ENCODE measurements around the gene BEST1.

BEST1 gene

DNA sequence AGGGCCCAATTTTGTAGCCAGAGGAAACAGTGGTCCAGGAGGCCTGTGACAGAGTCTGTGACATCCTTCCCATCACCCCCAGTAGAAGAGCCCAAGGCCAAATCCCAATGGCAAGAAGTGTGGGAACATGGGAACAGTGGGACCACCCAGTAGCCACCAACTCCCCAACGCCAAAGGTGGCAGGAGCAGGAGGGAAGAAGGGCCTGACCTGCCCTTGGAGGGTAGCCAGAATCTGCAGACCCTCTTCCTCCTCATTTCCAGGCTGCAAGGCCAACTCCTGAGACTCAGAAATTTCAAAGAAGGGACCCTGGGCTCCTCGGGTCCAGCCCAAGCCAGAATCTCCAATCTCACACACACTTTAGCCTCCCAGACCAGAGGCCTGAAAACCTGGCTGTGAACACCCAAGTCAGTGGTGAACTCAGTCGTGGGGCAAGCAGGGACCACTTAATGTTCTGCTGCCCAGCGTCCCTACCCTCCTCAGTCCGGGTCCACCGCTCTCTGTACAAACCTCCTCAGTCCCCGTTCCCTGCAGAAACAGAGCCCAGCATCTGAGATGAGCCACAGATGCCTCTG is 38.9 kb upstream of the BEST1 start:
- no peak overlapping the region for H3K4me3 ChIP-seq (ENCODE audit: low read length)
- TF ChIP-seq, protein P1, sequence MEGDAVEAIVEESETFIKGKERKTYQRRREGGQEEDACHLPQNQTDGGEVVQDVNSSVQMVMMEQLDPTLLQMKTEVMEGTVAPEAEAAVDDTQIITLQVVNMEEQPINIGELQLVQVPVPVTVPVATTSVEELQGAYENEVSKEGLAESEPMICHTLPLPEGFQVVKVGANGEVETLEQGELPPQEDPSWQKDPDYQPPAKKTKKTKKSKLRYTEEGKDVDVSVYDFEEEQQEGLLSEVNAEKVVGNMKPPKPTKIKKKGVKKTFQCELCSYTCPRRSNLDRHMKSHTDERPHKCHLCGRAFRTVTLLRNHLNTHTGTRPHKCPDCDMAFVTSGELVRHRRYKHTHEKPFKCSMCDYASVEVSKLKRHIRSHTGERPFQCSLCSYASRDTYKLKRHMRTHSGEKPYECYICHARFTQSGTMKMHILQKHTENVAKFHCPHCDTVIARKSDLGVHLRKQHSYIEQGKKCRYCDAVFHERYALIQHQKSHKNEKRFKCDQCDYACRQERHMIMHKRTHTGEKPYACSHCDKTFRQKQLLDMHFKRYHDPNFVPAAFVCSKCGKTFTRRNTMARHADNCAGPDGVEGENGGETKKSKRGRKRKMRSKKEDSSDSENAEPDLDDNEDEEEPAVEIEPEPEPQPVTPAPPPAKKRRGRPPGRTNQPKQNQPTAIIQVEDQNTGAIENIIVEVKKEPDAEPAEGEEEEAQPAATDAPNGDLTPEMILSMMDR (IDR thresholded peaks at IDR 0.05; ENCODE audit: insufficient read depth, low read depth, low read length, missing control alignments): no peak
- DNase-seq (ENCODE audit: low read depth): no peak

DNA sequence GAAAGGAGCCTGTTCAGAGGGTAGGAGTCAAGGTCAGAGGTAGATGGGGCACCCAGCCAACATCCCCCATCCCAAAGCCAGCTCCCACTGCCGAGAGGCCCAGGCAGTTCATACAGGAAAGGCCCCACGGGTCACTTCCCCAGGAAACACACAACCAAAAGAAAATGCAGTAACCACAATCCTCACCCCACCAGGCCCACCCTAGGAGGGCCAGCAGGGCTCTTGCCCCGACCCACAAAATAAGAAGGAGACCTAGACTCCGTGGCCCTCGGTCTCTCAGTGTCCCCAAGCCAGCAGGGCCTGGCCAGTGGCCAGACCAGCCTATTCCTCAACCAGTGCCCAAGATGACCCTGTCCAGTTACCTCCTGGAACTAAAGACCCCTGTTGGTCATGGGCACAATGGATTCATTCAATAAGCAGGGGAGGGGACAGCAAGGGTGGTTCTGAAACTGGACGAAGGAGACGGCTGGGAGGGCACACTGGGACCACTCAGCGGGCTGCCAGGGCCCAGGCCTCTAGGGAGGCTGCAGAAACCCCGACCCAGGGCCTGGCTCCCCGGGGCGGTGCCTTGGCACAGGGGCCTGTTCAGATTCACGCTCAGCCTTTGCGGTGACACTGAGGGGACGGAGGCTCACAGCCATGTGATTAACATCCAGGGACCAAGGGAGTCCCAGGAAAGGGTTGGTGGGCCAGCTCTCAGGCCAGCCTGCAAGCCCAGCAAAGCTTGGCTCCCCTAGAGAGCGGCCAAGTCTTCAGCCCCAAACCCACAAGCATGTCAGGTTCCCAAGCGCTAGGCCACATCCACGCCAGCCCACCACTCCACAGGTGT is 38.2 kb upstream of the BEST1 start:
- no peak overlapping the region for H3K4me3 ChIP-seq (ENCODE audit: low read length)

DNA sequence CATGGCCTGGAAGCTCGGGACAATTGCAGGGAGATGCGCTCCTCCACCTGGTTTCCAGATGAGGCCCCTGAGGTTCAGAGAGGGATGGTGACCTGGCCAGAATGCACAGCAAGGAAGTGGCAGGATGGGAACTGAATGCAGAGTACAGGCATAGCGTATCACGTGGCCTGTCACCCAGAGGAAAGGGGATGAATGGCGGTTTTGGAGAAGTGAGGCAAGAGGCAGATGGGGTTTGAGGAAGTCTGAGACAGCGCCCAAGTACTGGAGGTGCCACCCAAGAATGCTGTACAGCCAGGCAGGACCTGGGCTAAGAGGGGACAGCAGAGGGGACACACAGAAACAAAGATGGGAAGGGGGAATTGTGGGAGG is 37.6 kb upstream of the BEST1 start:
- DNase-seq (ENCODE audit: low read depth): no peak
- TF ChIP-seq, protein P1 (IDR thresholded peaks at IDR 0.05; ENCODE audit: insufficient read depth, low read depth, low read length, missing control alignments): no peak
- no peak overlapping the region for H3K4me3 ChIP-seq (ENCODE audit: low read length)

More for the DNA sequence above, 38.2 kb upstream of the BEST1 start:
- no peak for DNase-seq (ENCODE audit: low read depth)
- TF ChIP-seq, protein P1 (IDR thresholded peaks at IDR 0.05; ENCODE audit: insufficient read depth, low read depth, low read length, missing control alignments): no peak

- DNase-seq (ENCODE audit: low read depth): no peak
- no peak overlapping the region for H3K4me3 ChIP-seq (ENCODE audit: low read length)
- TF ChIP-seq, protein P1 (IDR thresholded peaks at IDR 0.05; ENCODE audit: insufficient read depth, low read depth, low read length, missing control alignments): no peak
These were observed 37.0 kb upstream of the BEST1 start for GRCh38 chr11:61912991-61913698.

GRCh38 chr11:61913699-61914395 is 36.3 kb upstream of the BEST1 start:
- no peak overlapping the region for H3K4me3 ChIP-seq (ENCODE audit: low read length)
- no peak for DNase-seq (ENCODE audit: low read depth)
- TF ChIP-seq, protein P1 (IDR thresholded peaks at IDR 0.05; ENCODE audit: insufficient read depth, low read depth, low read length, missing control alignments): no peak

- no peak for DNase-seq (ENCODE audit: low read depth)
These were observed 35.5 kb upstream of the BEST1 start for GRCh38 chr11:61914471-61915171.

More at GRCh38 chr11:61914471-61915171, 35.5 kb upstream of the BEST1 start:
- TF ChIP-seq, protein P1 (IDR thresholded peaks at IDR 0.05; ENCODE audit: insufficient read depth, low read depth, low read length, missing control alignments): no peak
- H3K4me3 ChIP-seq (ENCODE audit: low read length): no peak overlapping the region
